ENCODE results near the gene TNNI3K.

The TNNI3K gene

GRCh38 chr1:74434321-74434720 lies 199.1 kb downstream of the TNNI3K start:
- DNase-seq (ENCODE audit: low spot score) = no peak

GRCh38 chr1:74436078-74436477 lies 200.9 kb downstream of the TNNI3K start:
- DNase-seq (ENCODE audit: low spot score) = no peak

GRCh38 chr1:74437035-74437434 lies 201.8 kb downstream of the TNNI3K start:
- DNase-seq (ENCODE audit: low spot score) = no peak

- DNase-seq (ENCODE audit: low spot score) = no peak
Observed at GRCh38 chr1:74452035-74452434, 216.8 kb downstream of the TNNI3K start.

GRCh38 chr1:74453277-74453676 lies 218.1 kb downstream of the TNNI3K start:
- DNase-seq (ENCODE audit: low spot score) = no peak

- no peak for DNase-seq (ENCODE audit: low spot score)
Observed at GRCh38 chr1:74455390-74455789, 220.2 kb downstream of the TNNI3K start.

- DNase-seq (ENCODE audit: low spot score) = no peak
Observed at GRCh38 chr1:74457253-74457652, 222.1 kb downstream of the TNNI3K start.

GRCh38 chr1:74463333-74463988 lies 228.3 kb downstream of the TNNI3K start:
- peak; percentile 19 for DNase-seq (ENCODE audit: low spot score)

- no peak for DNase-seq (ENCODE audit: low spot score)
Observed at GRCh38 chr1:74464037-74464436, 228.8 kb downstream of the TNNI3K start.

GRCh38 chr1:74465193-74465681 lies 230.1 kb downstream of the TNNI3K start:
- no peak for DNase-seq (ENCODE audit: low spot score)

GRCh38 chr1:74467786-74468377 lies 232.7 kb downstream of the TNNI3K start:
- DNase-seq (ENCODE audit: low spot score) = no peak

GRCh38 chr1:74468982-74469603 lies 233.9 kb downstream of the TNNI3K start:
- DNase-seq (ENCODE audit: low spot score) = peak; percentile 50

- no peak for DNase-seq (ENCODE audit: low spot score)
Observed at GRCh38 chr1:74470251-74470650, 235.1 kb downstream of the TNNI3K start.

GRCh38 chr1:74470936-74471335 lies 235.7 kb downstream of the TNNI3K start:
- peak; percentile 13 for DNase-seq (ENCODE audit: low spot score)

- no peak for DNase-seq (ENCODE audit: low spot score)
Observed at GRCh38 chr1:74471470-74471869, 236.3 kb downstream of the TNNI3K start.

GRCh38 chr1:74474585-74474984 lies 239.4 kb downstream of the TNNI3K start:
- no peak for DNase-seq (ENCODE audit: low spot score)

GRCh38 chr1:74478979-74479378 lies 243.8 kb downstream of the TNNI3K start:
- no peak for DNase-seq (ENCODE audit: low spot score)

GRCh38 chr1:74480068-74480467 lies 244.9 kb downstream of the TNNI3K start:
- DNase-seq (ENCODE audit: low spot score) = no peak

GRCh38 chr1:74481607-74482006 lies 246.4 kb downstream of the TNNI3K start:
- DNase-seq (ENCODE audit: low spot score) = no peak

GRCh38 chr1:74485622-74486021 lies 250.4 kb downstream of the TNNI3K start:
- DNase-seq (ENCODE audit: low spot score) = peak; percentile 1

- no peak for DNase-seq (ENCODE audit: low spot score)
Observed at GRCh38 chr1:74486036-74486435, 250.8 kb downstream of the TNNI3K start.

GRCh38 chr1:74496669-74497068 lies 261.5 kb downstream of the TNNI3K start:
- DNase-seq (ENCODE audit: low spot score) = no peak

GRCh38 chr1:74498901-74499300 lies 263.7 kb downstream of the TNNI3K start:
- no peak for DNase-seq (ENCODE audit: low spot score)

All from kidney tubule cell (primary cell).